ELR (cell line): Measurements from ENCODE around the gene TOR1AIP1.
"Not testable (repeated sequence)": the region's sequence is repeated elsewhere in the genome, so short reads cannot be mapped to it uniquely, and the experiment has no call there.

Source experiments
- DNase-seq: peaks from one replicate; pipeline ENCODE4 v3.0.0-alpha.2; 2015; ENCODE audit warnings: low read depth

TOR1AIP1 gene

GRCh38 chr1:179939941-179940340 lies 57.9 kb downstream of the TOR1AIP1 start:
- DNase-seq, result no peak

DNA sequence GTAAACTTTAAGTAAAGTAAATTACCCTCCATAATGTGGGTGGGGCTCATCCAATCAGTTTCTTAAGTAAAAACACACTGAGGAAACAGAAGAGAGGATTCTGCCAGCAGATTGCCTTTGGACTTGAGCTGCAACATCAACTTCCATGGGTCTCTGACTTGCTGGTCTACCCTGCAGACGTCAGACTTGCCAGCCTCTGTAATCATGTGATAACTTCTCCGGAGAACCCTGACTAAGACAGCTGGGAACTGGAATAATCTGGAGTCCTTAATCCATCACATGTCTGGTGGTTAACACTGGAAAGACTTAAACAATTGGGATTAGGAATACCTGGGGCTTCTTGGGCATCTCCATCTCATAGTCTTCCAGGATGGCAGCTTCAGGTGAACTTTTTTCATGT lies 59.4 kb downstream of the TOR1AIP1 start:
- DNase-seq, result no peak

DNA sequence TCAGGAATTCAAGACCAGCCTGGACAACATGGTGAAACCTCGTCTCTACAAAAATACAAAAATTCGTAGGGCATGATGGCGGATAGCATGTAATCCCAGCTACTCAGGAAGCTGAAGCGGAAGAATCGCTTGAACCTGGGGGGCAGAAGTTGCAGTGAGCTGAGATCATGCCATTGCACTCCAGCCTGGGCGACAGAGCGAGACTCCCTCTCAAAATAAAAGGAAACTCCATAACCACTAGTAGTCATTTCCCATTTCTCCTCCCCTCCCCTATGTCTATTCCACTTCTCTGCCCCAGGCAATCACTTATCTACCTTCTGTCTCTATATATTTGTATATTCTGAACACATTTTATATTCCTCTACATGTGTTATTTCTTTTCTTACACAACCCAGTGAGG lies 68.6 kb downstream of the TOR1AIP1 start:
- no peak for DNase-seq

GRCh38 chr1:179951383-179952144 lies 69.5 kb downstream of the TOR1AIP1 start:
- DNase-seq, result no peak

DNA sequence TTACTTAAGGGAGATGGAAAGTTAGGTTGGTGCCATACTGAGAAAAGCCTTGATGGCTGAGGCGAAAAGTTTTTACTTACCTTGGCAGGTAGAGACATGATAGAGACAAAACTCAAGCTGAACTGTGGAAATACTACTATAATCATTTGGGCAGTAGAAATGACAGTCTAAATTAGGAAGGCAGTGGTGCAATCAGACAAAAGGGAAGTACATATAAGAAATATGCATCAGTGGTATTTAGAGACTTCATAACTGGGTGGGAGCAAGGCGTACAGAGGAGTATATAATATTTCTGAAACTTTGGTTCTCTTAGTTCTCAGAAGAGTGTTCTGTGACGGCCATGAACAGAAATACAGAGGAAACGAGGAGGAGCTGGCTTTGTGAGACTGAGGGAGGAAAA lies 70.1 kb downstream of the TOR1AIP1 start:
- DNase-seq, result no peak

DNA sequence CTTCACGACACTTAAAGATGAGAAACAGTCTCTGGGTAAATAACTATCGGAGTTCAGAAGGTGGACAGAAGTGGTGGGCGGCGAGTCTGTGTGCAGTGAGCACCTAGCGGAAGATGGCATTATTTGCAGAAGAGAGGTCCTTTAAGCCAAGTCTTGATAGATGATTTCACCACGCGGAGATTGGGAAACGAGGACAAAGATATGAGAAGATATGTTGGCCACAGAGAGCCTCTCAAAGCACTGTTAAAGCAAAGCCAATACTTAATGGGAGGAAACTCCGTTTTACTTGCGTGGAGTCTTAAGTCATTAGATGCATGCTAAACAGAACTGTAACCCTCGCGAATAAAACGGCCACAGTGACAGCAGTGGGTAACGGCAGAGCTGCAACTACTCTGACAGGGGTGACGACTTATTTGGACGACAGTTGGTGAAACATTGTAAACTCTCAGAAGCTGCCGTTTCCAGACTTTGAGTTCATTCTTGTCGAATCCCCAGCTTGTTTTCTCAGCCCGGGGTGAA lies 71.9 kb downstream of the TOR1AIP1 start:
- DNase-seq, result peak; percentile 74

- peak; percentile 100 for DNase-seq
Measured at GRCh38 chr1:179954493-179955286, 72.6 kb downstream of the TOR1AIP1 start, which contains the start of gene CEP350. Gene CEP350 (plus strand): TSS chr1:179954810. CDS start chr1:179986182, 31,372 bp downstream.

DNA sequence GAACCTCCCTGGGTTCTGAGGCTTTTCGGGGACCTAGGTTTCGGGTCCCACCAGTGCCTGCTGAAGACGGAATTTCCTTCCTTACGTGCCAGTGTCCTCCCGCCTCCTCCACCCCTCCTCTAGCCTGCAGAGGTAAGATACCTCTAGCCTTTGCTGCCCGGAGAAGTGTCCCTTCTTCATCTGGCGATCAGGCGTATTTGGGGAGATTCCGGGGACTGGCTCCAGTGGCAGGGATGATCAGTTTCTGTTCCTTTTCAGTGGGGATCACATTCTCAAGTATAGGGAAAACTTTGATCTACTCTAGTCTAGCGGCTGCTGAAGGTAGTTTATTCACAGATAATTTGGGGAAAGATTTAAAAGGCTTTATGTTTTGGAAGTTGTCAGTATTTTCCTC lies 73.2 kb downstream of the TOR1AIP1 start:
- peak; percentile 42 for DNase-seq

DNA sequence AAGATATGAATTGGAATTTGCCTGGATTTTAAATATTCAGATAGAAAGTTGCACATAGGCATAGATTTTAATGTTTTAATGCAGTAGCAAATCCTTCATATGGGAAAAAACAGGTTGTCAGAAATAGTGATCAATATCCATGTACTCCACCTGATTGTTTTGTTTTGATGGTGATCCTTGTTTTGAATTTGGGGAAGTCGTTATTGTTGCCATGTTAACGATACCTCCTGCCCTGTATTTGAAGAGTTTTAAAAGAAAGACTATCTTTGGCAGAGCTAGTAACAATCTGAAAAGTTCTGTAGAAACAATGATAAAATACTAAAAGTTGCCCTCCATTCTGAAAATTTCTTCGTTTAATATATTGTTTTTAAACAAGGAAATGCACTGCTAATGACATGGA lies 73.6 kb downstream of the TOR1AIP1 start:
- no peak for DNase-seq

DNA sequence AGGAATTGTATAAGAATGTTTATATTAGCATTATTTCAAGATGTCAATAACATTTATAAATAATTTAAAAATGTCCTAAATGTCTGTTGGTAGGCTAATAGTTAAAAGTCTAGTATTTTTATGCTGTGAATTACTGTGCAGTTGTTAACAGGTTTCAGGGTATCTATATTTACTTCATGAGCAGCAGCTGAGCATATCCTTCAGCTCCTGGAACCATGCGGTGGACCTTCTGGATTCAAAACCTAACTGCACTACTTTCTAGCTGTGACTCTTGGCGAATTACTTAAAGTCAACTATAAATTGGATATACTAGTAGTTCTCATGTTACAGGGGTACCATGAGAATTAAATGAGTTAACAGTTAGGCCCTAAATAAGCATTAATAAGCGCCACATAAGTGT lies 76.3 kb downstream of the TOR1AIP1 start:
- no peak for DNase-seq

- DNase-seq, result not testable (repeated sequence)
Measured at GRCh38 chr1:179962168-179962567, 80.1 kb downstream of the TOR1AIP1 start.

- no peak for DNase-seq
Measured at GRCh38 chr1:179966551-179966950, 84.5 kb downstream of the TOR1AIP1 start.

DNA sequence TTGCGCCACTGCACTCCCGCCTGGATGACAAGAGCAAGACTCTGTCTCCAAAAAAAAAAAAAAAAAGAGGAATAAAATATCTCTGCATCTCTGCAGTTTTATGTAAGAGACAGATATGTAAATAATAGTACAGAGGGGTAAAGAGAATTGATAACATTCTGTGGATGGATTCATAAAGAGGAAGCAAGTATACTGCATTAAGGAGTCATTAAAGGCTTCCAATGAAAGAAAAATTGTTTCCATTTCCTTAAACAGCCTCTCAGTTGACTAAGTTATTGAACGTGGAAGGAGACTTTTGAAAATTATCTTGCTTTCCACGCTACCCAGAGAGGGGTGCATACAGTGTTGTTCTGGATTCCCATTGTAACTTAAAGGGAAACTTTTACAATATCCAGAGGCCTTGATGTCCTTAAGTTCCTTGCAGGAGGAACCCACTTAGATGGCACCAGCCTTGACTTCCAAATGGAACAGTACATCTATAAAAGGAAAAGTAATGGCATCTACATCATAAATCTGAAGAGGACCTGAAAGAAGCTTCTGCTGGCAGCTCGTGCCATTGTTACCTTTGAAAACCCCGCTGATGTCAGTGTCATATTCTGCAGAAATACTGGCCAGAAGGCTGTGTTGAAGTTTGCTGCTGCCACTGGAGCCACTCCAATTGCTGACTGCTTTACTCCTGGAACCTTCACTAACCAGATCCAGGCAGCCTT lies 86.4 kb downstream of the TOR1AIP1 start:
- DNase-seq, result no peak

DNA sequence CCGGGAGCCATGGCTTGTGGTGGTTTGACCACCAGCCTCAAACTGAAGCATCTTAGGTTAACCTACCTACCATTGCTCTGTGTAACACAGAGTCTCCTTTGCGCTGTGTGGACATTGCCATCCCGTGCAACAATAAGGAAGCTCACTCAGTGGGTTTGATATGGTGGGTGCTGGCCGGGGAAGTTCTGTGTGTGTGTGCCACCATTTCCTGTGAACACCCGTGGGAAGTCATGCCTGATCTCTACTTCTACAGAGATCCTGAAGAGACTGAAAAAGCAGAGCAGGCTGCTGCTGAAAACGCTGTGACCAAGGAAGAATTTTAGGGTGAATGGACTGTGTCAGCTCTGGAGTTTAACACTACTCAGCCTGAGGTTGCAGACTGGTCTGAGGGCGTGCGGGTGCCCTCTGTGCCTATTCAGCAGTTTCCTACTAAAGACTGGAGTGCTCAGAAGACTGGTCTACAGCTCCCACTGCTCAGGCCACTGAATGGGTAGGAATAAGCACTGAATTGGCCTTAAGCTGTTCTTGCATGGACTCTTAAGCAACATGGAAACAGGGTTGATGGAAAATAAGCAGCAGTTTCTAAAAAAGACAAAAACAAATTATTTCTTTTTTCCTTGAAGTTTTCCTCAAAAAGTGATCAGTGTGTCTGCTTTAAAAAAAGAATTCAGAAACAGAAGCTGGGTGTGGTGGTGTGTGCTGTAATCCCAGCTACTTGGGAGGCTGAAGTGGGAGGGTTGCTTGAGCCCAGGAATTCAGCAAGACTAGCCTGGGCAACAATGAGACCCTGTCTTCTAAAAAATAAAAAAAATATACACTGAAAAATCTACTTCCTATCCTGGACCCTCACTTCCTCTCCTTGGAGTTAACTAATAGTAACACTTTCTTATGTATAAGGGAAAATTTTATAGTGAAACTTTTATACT lies 87.2 kb downstream of the TOR1AIP1 start:
- no peak for DNase-seq
